DND-41 (cell line): ENCODE measurements around the gene TALDO1.

Experiments
- CTCF ChIP-seq: IDR thresholded peaks from 2 replicates; pipeline ENCODE4 v1.5.1; 2012; ENCODE audit warnings: borderline replicate concordance, low read length, moderate library complexity, mild to moderate bottlenecking; ENCODE audit not compliant: poor library complexity, severe bottlenecking; ENCODE audit errors: extremely low read depth
- EZH2 ChIP-seq: IDR thresholded peaks from 3 replicates; pipeline ENCODE4 v1.6.1; 2012; ENCODE audit warnings: borderline replicate concordance, low read depth, mild to moderate bottlenecking, moderate library complexity, low read length, inconsistent platforms; ENCODE audit not compliant: severe bottlenecking

- TF ChIP-seq CTCF = no peak
- TF ChIP-seq EZH2 = no peak
These were observed 18.5 kb downstream of the TALDO1 start for GRCh38 chr11:765802-766091.
